Esophagus mucosa (tissue), 1 donor: Measurements from ENCODE around the gene ASTN2. TPM values are rescaled to one million over a fixed set of nuclear protein-coding genes. Genes with fewer than 3 reads are reported as not detected.
"Not testable (repeated sequence)": the region's sequence is repeated elsewhere in the genome, so short reads cannot be mapped to it uniquely, and the experiment has no call there.

Experiments
- ATAC-seq: fragments of 200-7000 bp; cut with Tn5 transposase; one replicate; pipeline ENCODE4 v1.9.1; 2020
- total RNA-seq: library from RNA; stranded (reverse); gene quantifications from one replicate; pipeline ENCODE4 v1.2.4, GENCODE V29; 2023
- donor health status: DM: yes; HTN: yes; CAD: no.

Gene ASTN2
- total RNA-seq, 1 donor from 2014 or later = 1.00 TPM

DNA sequence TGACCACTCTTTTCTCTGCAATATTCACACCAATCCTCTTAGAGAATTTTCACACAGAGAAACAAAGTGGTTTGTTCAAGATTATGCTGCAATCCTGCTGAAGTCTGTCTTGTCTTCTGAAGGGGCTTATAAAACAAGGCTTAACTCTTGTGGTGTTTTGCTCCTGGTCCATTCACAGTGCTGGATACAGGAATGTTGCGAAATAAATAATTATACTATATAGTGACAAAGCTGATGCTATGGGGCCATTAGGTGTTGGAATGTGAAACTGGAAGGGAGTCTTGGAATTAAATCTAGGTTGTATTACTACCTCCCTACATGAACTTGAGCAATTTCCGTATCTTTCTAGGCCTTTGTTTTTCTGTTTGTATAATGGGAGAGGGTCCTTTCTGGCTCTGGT, 557.5 kb downstream of the ASTN2 start:
- no peak for ATAC-seq

DNA sequence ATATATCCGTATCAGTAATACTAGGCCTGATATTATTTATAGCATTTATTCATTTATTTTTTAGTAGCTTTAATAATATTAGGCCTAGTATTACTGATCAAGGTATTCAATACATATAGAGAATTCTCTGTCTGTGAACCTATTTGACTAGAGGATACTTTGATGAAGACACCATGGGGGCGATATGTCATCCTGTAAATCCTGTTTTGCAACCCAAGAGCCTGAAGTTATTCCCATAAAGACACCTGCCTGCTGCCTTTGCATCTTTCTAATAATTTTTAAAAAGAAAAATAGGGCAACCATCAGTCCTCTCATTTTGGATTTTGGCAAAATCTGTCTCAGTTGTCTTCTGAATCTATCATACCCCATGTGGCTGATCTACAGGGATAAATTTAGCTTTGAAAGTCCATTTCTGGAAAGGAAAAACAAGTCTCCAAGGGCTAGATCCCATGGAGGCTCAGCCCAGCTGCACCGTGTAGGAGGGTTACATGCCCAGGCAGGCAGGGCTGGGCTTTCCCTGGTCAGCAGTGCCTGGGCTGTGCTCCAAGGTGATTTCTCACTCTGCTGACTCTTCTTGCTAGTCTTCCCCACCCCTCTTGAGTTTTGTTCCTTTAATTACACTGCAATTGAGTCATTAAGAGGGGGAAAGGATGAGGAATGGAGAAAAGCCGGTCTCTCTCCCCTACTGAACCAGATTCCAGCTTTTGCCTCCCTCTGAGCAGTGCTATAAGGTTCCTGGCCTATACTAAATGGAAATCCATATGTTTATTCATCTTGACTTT, 558.8 kb downstream of the ASTN2 start:
- ATAC-seq = peak; percentile 99

- no peak for ATAC-seq
Measured at GRCh38 chr9:116849721-116850120, 565.1 kb downstream of the ASTN2 start.

DNA sequence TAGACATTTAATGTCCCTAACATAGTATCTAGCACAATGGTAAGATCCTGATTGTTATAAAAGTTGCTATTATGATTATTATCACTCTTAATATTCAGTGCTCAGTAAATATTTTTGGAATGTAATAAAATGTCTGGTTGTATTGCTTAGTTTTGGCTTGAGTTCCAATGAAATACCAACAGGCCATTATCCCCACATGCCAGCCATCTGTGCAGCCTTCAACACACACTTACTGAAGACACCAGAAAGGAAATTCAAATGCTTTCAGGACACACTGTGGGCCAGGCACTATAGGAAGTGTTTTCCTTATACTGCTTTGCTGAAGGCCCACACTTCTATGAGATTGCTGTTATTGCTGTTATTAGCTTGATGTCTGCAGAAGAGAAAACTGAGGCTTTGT, 570.2 kb downstream of the ASTN2 start:
- ATAC-seq = no peak

DNA sequence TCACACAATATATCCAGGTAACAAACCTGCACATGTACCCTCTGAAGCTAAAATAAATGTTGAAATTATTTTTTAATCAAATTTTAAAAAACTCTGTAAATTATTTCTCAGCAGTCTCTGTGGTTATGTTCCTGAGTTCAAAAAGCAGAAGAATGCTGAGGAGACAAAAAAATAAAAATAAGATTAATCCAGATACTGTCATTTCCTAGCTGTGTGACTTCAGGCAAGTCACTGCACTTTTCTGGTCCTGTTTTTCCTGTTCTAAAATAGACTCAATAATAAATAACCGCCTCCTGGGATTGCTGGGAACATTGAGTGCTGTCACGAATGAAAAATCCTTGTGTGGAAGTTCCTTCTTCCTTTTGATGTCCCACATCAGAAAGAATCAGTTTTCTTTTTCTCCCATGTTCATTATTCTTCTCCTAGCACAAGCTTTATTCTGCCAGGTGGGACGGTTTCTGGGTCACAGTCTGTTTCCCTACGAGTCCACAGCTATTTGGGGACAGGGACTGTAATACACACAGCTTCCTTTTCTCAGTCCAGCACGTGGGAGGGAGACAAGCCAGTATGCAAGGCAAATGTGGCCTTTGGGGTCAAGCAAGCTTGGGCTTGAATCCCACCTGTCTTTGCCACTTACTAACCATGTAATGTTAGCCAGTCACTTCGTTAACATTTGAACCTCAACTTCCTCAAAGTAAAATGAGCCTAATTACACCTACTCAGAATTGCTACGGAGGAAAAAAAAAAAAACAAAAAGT, 570.8 kb downstream of the ASTN2 start:
- peak; percentile 69 for ATAC-seq

DNA sequence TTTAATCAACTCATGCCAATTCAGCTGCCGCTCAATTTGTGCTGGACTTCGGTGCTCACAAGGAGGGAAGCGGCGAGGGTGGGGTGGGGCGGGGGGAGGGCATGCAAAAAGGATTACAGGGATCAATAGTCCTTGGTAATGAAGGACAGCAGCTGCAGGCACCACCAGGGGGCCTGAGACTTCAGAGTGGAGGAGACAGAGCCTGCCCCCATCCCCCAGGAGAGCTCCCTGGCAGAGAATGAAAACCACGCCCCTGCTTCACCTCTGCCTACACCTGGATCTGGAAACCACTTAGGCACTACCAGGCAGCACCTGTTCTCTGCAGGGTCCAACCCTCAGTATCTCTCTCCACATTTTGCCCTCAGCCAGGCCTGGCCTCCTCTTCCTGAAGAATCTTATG, 572.2 kb downstream of the ASTN2 start:
- peak; percentile 48 for ATAC-seq

GRCh38 chr9:116838468-116838867, 576.4 kb downstream of the ASTN2 start:
- ATAC-seq = not testable (repeated sequence)

DNA sequence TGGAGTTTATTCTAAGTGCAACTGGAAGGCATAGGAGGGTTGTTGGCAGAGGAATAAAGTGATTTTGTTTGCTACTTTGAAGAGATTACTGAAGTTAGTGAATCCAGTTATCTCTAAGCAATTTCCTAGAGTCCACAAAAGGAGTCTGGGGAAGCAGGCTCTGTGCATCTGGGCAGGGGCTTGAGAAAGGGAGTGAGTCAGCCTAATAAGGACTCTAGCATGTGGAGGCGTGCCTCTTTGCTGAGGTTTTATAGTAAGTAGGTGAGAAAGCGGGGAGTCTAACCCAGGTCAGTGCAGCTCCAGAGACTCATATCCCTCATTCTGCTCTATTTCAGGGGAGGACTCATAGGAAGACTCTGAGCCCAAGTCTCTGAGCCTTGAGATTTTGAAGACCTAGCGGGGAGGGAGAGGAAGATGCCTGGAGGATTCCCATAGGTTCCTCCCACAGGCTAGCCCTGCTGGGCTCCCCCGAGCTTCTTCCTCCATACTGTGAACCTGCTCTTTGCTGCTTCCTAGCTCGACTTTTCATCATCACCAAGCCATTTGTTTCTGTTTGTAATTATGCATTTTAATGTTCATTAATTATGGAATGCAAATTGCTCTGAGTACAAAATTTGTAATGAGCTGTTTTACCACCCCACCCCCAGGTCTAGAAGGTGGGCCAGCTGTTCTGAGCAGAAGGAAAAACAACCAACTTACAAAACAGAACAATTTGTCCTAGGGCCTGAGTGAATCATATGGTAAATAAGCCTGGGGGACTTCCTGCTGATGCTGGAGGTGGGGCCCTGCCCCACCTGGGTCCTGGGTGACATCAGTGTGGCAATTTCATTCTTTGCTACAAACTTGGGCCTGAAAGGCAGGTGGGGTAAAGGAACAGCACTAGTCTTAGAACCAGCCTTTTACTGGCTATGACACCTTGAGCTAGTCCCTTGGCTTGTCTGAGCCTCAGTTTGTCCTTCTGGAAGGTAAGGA, 577.6 kb downstream of the ASTN2 start:
- ATAC-seq = peak; percentile 96

GRCh38 chr9:116830321-116830720, 584.5 kb downstream of the ASTN2 start:
- ATAC-seq = not testable (repeated sequence)

- no peak for ATAC-seq
Measured at GRCh38 chr9:116821633-116822229, 593.1 kb downstream of the ASTN2 start.

- no peak for ATAC-seq
Measured at GRCh38 chr9:116819116-116819515, 595.7 kb downstream of the ASTN2 start.

- ATAC-seq = no peak
Measured at GRCh38 chr9:116817762-116818161, 597.1 kb downstream of the ASTN2 start.

- ATAC-seq = no peak
Measured at GRCh38 chr9:116816484-116816883, 598.4 kb downstream of the ASTN2 start.

- no peak for ATAC-seq
Measured at GRCh38 chr9:116815835-116816234, 599.0 kb downstream of the ASTN2 start.

DNA sequence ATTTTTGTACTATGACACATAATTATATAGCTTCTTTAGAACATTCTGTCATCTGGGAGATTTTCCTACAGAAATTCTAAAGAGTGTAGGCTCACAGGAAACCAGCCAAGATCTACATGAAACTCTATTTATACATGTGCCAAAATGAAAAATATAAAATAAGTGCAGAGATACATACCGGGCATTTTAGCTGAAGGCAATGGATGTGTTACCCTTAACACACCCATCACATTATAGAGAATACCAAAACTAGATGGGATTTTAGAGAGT, 601.9 kb downstream of the ASTN2 start:
- ATAC-seq = no peak

- no peak for ATAC-seq
Measured at GRCh38 chr9:116812231-116813030, 602.4 kb downstream of the ASTN2 start.

DNA sequence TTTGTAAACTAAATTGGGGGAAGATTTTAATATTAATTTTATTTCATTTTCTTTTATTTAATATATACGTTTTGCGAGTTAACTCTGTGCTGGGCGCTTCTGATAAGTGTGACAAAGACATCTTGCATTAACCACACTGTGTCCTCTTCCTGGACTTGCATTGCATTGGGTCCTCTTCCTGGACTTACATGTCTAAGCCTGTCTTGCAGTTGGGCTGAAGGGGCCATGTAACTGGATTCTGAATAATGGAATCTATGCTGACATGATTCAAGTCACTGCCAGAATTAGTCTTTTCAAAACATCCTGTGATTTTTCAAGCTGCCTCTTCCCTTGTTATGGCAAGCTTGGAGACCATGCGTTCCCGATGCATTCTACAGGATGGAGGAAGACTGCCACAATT, 605.2 kb downstream of the ASTN2 start:
- no peak for ATAC-seq

- ATAC-seq = no peak
Measured at GRCh38 chr9:116806075-116806474, 608.8 kb downstream of the ASTN2 start.

- no peak for ATAC-seq
Measured at GRCh38 chr9:116800885-116801284, 614.0 kb downstream of the ASTN2 start.

DNA sequence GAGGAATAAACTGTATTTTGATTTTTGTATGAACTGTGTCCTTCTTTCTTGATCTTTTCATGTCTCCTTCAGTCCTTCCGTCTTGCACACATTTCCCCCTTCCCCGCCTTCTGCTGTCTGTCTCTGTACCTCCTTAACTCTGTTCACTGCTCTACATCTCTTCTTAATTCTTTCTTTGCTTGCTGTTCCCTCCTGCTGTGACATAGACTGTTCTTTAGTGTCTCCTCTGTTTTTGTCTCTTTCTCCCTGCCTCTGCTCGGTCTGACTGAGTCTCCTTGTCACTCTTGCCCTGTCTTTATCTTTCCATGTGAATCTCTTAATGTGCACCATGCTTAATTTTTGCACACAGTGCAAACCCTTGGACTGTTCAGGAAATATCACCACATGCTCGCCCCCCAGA, 614.8 kb downstream of the ASTN2 start:
- no peak for ATAC-seq

DNA sequence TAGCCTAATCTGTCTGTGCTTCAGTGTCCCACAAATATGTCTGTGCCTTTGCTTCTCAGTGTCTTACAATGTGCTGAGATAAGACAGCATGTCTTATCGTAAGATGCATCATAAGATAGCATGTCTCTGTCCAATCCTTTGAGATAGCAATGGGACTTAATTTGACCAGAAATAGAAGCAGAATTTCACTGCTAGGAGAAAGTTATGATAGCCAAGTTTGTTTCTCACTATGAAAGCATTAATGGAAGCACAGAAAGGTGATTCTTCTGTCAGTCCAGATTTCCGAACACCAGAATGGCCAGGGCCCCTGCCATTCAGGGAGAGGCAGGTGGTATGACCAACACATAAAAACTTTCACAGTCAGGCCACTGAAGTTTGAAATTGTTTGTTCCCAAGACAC, 616.3 kb downstream of the ASTN2 start:
- no peak for ATAC-seq

GRCh38 chr9:116797276-116797675, 617.6 kb downstream of the ASTN2 start:
- no peak for ATAC-seq
